GM23338 (cell line): ENCODE results near the gene ZKSCAN8. TPM values are rescaled to one million over a fixed set of nuclear protein-coding genes. Genes with fewer than 3 reads are reported as not detected.

Source experiments
- ATAC-seq: fragments of 200-7000 bp; cut with Tn5 transposase; 3 replicates; pipeline ENCODE4 v1.9.1; 2020
- DNase-seq: peaks from one replicate; pipeline ENCODE4 v3.0.0-alpha.2; 2015; ENCODE audit warnings: low spot score
- H2AFZ ChIP-seq: fragments of 200-600 bp; sonication (generic); 2 replicates; pipeline ENCODE4 v1.8.0; 2016; ENCODE audit warnings: antibody characterized with exemption, mild to moderate bottlenecking, moderate library complexity
- H3F3A ChIP-seq: fragments of 200-600 bp; sonication (generic); replicated peaks from 2 replicates; pipeline ENCODE4 v1.8.0; 2017; ENCODE audit warnings: antibody characterized with exemption, mixed run types, low read depth
- H3K27ac ChIP-seq: fragments of 200-600 bp; sonication (generic); 2 replicates; pipeline ENCODE4 v1.6.1; 2016; ENCODE audit warnings: low read depth
- H3K27me3 ChIP-seq: fragments of 200-600 bp; sonication (generic); 2 replicates; pipeline ENCODE4 v1.8.0; 2016; ENCODE audit warnings: mild to moderate bottlenecking, mixed run types, moderate library complexity; ENCODE audit not compliant: insufficient read depth
- H3K36me3 ChIP-seq: fragments of 200-600 bp; sonication (generic); 2 replicates; pipeline ENCODE4 v1.8.0; 2016; ENCODE audit warnings: mild to moderate bottlenecking; ENCODE audit not compliant: insufficient read depth
- H3K4me1 ChIP-seq: fragments of 200-600 bp; sonication (generic); 2 replicates; pipeline ENCODE4 v1.8.0; 2016; ENCODE audit warnings: mild to moderate bottlenecking, moderate library complexity; ENCODE audit not compliant: insufficient read depth
- H3K4me2 ChIP-seq: fragments of 200-600 bp; sonication (generic); 2 replicates; pipeline ENCODE4 v1.7.1; 2017; ENCODE audit warnings: mixed run types
- H3K4me3 ChIP-seq: fragments of 200-600 bp; sonication (generic); 2 replicates; pipeline ENCODE4 v1.6.1; 2016; ENCODE audit warnings: mixed run types
- H3K79me2 ChIP-seq: fragments of 200-600 bp; sonication (generic); replicated peaks from 2 replicates; pipeline ENCODE4 v1.8.0; 2017; ENCODE audit warnings: mild to moderate bottlenecking; ENCODE audit not compliant: insufficient read depth
- H3K9me2 ChIP-seq: fragments of 200-600 bp; sonication (generic); 2 replicates; pipeline ENCODE4 v1.8.0; 2017; ENCODE audit not compliant: insufficient read depth
- H4K20me1 ChIP-seq: fragments of 200-600 bp; sonication (generic); replicated peaks from 2 replicates; pipeline ENCODE4 v1.8.0; 2017; ENCODE audit warnings: mild to moderate bottlenecking; ENCODE audit not compliant: insufficient read depth
- H3K27ac Mint-ChIP-seq: 2 replicates; pipeline ENCODE4 v1.8.0; 2020; ENCODE audit warnings: inconsistent platforms, mild to moderate bottlenecking, moderate library complexity, mixed read lengths
- H3K27me3 Mint-ChIP-seq: 3 replicates; pipeline ENCODE4 v1.8.0; 2022; ENCODE audit warnings: low read depth, mild to moderate bottlenecking, moderate library complexity, mixed read lengths, inconsistent platforms; ENCODE audit not compliant: insufficient read depth, poor library complexity
- H3K36me3 Mint-ChIP-seq: 3 replicates; pipeline ENCODE4 v1.8.0; 2021; ENCODE audit warnings: low read depth, mild to moderate bottlenecking, inconsistent platforms, moderate library complexity, mixed read lengths
- H3K4me1 Mint-ChIP-seq: 3 replicates; pipeline ENCODE4 v1.8.0; 2020; ENCODE audit warnings: mild to moderate bottlenecking, inconsistent platforms, mixed read lengths
- H3K4me3 Mint-ChIP-seq: 3 replicates; pipeline ENCODE4 v1.8.0; 2021; ENCODE audit warnings: moderate library complexity, mild to moderate bottlenecking, inconsistent platforms, mixed read lengths
- H3K9me3 Mint-ChIP-seq: 3 replicates; pipeline ENCODE4 v1.8.0; 2020; ENCODE audit warnings: moderate library complexity, mild to moderate bottlenecking, inconsistent platforms, mixed read lengths
- CTCF ChIP-seq, 2 experiments: fragments of 200-600 bp in 1 of 2; sonication (generic) in 1 of 2; conservative IDR thresholded peaks; 2 replicates each; pipeline versions ENCODE4 v1.5.1 to v1.6.1; 2016 to 2017; ENCODE audit warnings: antibody characterized with exemption in 2 of 2, low read depth in 2 of 2, mild to moderate bottlenecking in 2 of 2, moderate library complexity in 1 of 2
- POLR2AphosphoS5 ChIP-seq: IDR thresholded peaks from 2 replicates; pipeline ENCODE4 v1.6.1; 2016; ENCODE audit warnings: antibody characterized with exemption, low read depth
- STAT1 ChIP-seq: IDR thresholded peaks from one replicate; pipeline ENCODE4 v1.6.1; 2016; ENCODE audit warnings: antibody characterized with exemption; ENCODE audit not compliant: unreplicated experiment
- ZNF462 ChIP-seq: fragments of 250-450 bp; sonication (Bioruptor Pico); IDR thresholded peaks from 2 replicates; pipeline ENCODE4 v1.5.0; 2020; ENCODE audit warnings: mild to moderate bottlenecking, moderate library complexity
- polyA plus RNA-seq: library from polyadenylated mRNA; unstranded; fragments of >200 nt; fragmentation: Nextera tagmentation; extraction: Ambion mirVana; gene quantifications from 2 replicates; pipeline ENCODE4 v1.2.1, GENCODE V29; 2016
- total RNA-seq: library from RNA; depleted of rRNA; stranded (reverse); fragments of >200 nt; shearing (Covaris generic); gene quantifications from 2 replicates; pipeline ENCODE4 v1.2.3, GENCODE V29; 2014

ZKSCAN8 gene
- total and polyA plus RNA-seq, 2 experiments from 2014 or later, result 4.2 to 22.6 TPM

DNA sequence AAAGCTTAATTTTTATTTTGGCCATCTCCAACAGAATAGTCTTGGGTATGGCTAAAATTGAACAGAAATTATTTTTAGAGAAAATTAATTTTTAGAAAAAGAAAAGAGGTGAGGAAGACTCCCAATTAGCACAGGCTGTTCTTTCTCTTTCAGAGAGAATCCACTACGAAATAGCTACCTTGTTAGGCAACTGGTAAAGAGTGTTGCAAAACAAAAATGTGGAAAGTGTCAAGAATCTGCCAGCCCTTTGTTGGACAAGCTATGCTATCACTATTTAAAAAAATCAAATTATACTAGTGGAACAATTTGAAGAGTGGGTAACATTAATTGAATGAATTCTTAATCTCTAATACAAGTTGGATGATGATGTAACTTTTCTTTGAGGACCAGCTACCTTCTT, 64.2 kb downstream of the ZKSCAN8 start:
- Histone ChIP-seq H3K9me2 (no peaks in the 10 kb centered on the region), H3K4me3 (no peak overlapping the region), H2AFZ (no peak overlapping the region), H3K4me2 (no peak overlapping the region), H3K27me3 (peaks cover 94% of the 10 kb centered on the region), H3K79me2 (no peaks in the 10 kb centered on the region), H3F3A (no peaks in the 10 kb centered on the region), H3K4me1 (peaks cover 4% of the 10 kb centered on the region; the same call in 1 of the 2 replicates), H4K20me1 (peaks cover 5% of the 10 kb centered on the region; the same call in 1 of the 2 replicates), H3K27ac (no peak overlapping the region), H3K36me3 (no peaks in the 10 kb centered on the region)
- Mint-ChIP-seq H3K36me3 (no peaks in the 10 kb centered on the region), H3K27ac (no peak overlapping the region), H3K27me3 (peaks cover 62% of the 10 kb centered on the region), H3K9me3 (no peaks in the 10 kb centered on the region), H3K4me3 (no peak overlapping the region), H3K4me1 (peaks cover 7% of the 10 kb centered on the region; the same call in 2 of the 3 replicates)
- DNase-seq (no peak), ATAC-seq (no peak)
- no peak for TF ChIP-seq CTCF (conservative IDR thresholded peaks at IDR 0.05; ENCODE audit: low read depth in 2 of 2)
- no peak for TF ChIP-seq STAT1
- no peak for TF ChIP-seq ZNF462 (CRISPR knock-in tag)
- no peak for TF ChIP-seq POLR2AphosphoS5
